NCI-H2029 (cell line): Measurements from ENCODE around the gene RTBDN.

Source experiments
- DNase-seq: peaks from one replicate; lab custom pipeline; 2025; lab: John Stamatoyannopoulos, UW

The RTBDN gene

GRCh38 chr19:12793290-12794195, 40.8 kb downstream of the RTBDN start:
- DNase-seq = peak; percentile 87

- DNase-seq = no peak
Observed at GRCh38 chr19:12792853-12793289, 41.5 kb downstream of the RTBDN start.

- peak; percentile 83 for DNase-seq
Observed at GRCh38 chr19:12792051-12792852, 42.1 kb downstream of the RTBDN start.

- DNase-seq = peak; percentile 95
Observed at GRCh38 chr19:12791345-12792050, 42.9 kb downstream of the RTBDN start, which contains the start of gene JUNB. JUNB (plus strand) TSS chr19:12791486; CDS start chr19:12791772, 286 bp downstream.

- DNase-seq = no peak
Observed at GRCh38 chr19:12790628-12791344, 43.6 kb downstream of the RTBDN start.

DNA sequence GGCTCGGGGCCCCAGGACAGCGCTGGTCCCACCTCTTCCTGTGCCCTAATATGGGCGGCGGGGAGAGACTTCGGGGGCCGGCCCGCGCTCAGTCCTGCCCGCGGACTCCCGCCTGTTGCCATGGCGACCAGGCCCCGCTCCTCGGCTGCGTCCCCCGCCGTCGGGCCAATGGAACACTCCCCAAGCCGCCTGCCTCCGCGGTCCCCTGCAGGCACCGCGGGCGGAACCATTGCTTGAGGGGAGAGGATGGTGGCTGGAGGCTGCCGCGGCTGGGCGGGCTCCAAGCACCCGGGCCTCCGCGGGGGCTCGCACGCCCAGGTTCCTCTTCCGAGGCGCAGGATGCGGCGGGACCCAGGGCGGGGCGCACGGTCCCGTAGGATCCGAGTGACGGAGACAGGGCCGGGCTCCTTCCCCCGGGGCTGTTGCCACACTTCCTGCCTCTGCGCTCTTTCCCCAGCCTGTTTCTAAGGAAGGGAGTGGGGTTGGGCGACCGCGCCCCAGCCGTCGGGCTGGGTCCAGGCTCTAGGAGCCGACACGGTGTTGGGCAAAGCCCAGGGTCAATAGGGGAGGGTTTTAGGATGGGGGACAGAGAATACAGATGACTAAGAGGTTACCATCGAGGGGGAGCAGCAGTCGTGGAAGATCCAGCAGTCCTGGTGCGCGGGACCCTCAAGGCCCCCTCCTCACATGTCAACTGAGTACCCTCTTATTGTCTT, 44.3 kb downstream of the RTBDN start:
- peak; percentile 89 for DNase-seq

DNA sequence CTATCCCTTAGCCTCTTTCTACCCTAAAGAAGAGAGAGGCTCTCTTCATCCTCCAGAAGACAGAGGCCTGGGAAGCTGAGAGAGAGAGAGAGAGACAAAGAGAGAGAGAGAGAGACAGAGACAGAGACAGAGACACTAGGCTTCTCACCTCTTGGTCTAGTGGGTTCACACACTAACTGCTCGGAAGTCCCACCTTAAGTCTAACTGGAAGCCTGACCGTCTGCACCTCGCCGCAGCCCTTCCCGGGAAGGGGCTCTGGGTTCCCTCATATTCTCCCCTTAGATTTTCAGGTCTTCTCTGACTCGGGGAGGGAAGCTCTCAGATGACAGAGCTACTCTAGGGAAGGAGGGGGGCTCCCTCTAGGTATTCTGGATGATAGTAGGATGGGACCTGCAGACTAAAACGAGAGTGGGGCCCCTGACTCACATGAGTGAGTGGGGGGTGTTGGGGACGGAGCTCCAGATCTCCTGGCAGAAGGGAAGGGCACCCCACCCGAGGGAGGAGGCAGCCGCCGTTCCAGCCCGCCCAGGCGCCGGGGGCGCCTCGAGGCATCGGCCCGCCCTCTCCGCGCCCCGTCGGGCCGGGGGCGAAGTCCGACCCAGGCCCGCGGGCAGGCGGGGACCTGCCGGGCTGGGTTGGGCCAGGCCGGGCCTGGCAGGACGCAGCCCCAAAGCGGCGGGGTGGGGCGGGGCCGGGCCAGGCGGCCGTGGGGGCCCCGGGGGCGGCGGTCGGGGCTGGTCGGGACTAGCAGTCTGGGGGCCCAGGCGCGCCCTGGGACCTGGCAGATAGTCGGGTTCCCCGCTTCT, 45.1 kb downstream of the RTBDN start:
- no peak for DNase-seq

DNA sequence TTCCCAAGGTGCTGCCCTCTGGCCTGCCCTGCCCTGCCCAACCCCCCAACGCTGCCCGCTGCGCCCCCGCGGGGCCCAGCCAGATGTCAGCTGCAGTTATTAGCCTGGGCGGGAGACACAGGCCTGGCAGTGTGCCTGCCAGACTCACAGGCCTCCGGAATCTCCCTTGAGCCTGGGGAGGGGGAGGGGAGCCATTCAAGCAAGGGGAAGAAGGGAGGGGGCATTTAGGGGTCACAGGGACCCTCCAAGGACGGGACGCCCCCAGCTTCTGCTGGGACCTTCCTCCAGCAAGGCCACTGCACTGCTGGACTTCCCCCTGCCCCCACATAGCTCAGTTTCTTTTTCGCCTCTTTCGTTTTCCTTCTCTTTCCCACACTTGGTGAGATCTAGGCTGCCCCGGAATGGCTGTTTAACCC, 45.7 kb downstream of the RTBDN start:
- DNase-seq = peak; percentile 32

DNA sequence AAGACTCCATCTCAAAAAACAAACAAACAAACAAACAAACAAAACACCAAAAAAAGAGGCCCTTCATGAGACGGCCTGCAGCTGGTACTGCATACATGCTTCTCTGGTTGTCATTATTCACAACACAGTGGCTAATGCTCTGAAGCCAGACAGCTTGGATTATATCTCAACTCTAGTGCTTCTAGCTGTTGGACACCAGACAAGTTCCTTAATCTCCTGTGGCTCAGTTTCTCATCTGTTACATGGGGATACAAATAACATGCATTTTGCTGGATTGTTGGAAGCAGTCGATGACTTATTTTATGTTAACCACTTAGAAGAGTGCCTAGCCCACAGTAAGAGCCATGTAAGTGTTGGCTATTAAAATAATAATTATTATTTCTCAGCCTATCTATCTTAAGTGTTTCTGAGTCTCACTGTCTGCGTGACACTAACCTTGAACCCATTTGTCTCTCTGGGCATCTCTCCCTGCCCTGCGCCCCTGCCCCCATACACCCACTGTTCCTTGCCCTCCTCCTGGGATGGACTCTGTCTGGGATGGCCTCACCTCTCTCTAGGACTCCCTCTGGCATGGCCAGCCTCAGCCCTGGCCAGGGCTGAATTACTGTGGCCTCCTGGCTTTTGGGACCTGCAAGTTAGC, 46.2 kb downstream of the RTBDN start:
- no peak for DNase-seq

GRCh38 chr19:12787458-12787857, 46.9 kb downstream of the RTBDN start:
- DNase-seq = no peak

- no peak for DNase-seq
Observed at GRCh38 chr19:12786952-12787351, 47.4 kb downstream of the RTBDN start.

GRCh38 chr19:12786141-12786870, 48.1 kb downstream of the RTBDN start:
- DNase-seq = no peak

DNA sequence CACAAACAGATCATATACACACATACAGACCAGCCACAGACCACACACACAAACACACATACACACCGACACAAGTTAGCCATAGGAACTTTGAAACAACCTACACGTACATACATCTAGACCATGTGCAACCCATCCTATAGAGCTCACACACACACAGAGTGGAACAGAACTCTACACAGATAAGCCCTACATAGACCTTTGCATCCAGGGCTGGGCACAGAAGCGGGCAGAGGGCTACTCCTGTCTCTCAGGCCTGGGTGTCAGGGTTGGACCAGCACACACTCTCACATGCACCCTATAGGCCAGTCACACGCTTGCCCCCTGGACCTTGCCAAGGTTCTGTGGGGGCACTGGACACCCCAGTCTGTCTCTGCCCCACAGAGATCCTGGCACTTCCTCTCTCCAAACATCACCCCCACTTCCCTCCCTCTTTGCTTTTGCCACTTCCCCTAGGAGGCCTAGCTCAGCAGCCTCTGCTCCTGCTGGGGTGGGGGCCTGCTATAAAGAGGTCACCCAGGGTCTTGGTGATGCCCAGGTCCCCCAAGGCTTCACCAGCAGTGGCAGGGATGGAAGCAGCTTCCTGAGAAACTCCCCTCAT, 48.8 kb downstream of the RTBDN start:
- no peak for DNase-seq

DNA sequence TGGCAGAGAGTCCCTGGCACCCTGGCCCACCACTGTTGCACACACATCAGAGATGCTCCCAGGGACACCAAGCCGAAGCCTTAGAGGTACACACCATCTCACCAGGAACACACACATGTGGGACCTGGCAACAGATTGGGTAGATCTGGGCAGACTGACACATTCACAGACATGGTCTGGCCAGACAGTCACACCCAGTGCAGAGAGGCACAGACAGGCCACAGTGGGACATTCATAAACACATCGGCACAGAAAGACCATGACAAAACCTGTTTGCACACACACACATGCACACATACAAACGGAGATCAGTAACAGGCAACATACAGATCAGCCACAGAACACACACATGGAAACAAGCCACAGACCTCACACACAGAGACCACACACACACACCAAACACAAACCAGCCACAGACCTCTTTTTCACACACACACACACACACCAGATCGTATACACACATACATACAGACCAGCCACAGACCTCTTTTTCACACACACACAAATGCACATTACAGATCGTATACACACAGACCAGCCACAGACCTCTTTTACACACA, 49.4 kb downstream of the RTBDN start:
- DNase-seq = no peak

DNA sequence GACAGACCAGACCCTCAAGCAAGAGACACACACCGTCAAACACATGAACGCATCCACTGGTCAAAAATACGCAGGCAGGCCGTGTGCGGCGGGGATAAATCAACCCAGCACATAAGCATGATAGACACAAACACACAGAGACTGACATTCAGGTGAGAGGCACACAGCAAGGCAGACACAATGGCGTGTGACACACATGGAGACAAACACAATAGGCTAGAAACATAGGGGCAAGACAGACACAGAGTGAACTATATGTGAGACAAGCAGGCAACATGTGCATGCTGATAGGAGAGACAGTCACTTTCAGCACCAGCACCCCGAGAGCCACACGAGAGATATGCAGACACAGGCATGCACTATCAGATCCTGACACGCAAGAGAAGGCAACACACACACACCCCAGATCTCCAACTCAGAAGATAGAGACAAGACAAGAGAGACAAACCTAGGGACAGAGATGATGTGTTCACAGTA, 49.9 kb downstream of the RTBDN start:
- no peak for DNase-seq

- DNase-seq = no peak
Observed at GRCh38 chr19:12783849-12784393, 50.5 kb downstream of the RTBDN start.

GRCh38 chr19:12783291-12783848, 51.0 kb downstream of the RTBDN start:
- no peak for DNase-seq
